ENCODE data around the gene COL24A1.

The COL24A1 gene

DNA sequence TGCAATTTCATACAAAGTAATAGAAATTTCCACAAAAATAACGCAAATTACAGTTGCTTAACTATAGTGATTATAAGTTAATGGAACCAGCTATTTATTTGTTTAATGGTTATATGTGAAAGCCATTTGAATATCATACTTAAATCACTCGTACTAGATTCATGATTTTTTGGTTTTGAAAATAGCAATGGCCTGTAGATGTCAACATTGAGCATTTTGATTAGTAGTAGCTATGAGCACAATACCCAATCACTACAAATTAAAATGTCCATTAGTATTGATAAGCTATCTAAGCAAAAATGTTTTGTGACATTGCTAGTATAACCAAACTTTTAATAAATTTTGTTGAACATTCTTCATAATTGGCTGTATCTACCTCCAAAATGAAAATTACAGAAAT lies 10.0 kb downstream of the COL24A1 start:
- DNase-seq (ENCODE audit: low read depth, low spot score), result no peak
- TF ChIP-seq, protein P1, sequence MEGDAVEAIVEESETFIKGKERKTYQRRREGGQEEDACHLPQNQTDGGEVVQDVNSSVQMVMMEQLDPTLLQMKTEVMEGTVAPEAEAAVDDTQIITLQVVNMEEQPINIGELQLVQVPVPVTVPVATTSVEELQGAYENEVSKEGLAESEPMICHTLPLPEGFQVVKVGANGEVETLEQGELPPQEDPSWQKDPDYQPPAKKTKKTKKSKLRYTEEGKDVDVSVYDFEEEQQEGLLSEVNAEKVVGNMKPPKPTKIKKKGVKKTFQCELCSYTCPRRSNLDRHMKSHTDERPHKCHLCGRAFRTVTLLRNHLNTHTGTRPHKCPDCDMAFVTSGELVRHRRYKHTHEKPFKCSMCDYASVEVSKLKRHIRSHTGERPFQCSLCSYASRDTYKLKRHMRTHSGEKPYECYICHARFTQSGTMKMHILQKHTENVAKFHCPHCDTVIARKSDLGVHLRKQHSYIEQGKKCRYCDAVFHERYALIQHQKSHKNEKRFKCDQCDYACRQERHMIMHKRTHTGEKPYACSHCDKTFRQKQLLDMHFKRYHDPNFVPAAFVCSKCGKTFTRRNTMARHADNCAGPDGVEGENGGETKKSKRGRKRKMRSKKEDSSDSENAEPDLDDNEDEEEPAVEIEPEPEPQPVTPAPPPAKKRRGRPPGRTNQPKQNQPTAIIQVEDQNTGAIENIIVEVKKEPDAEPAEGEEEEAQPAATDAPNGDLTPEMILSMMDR (IDR thresholded peaks at IDR 0.05; ENCODE audit: low read depth, low read length), result no peak
- in situ Hi-C loops (cut with HindIII; ENCODE audit: low sequenced_read_pairs), result no loop called here
- no peak overlapping the region for H3K4me3 ChIP-seq (ENCODE audit: low read depth, low read length)

DNA sequence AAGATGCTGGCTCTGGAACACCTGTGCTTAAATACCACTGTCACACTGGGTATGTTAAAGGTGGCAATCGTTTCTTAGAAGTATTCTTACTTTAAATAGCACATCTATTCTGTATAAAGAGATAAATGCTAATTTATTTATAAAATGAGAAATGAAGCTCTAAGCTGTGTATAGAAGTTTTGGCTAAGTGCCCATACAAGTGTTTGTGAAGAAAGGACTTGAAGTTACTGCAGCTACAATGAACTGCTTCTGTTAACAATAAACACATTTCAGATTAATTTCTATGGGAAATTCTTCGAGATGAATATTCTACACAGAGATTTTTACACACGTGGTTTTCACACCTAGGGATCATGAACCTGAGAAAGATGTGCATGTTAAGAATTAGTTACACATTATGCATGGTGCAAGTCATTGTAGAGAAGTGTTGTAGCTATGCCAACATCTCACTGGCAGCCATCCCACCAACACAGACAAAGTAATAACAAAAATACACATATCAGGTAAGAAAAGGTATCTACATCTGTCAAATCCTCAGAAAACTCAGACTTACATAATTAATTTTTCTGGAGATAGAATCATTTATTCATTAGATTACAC lies 16.2 kb downstream of the COL24A1 start:
- DNase-seq (ENCODE audit: low read depth, low spot score), result no peak
- TF ChIP-seq, protein P1 (IDR thresholded peaks at IDR 0.05; ENCODE audit: low read depth, low read length), result no peak
- H3K4me3 ChIP-seq (ENCODE audit: low read depth, low read length), result no peak overlapping the region
- in situ Hi-C loops (cut with HindIII; ENCODE audit: low sequenced_read_pairs), result no loop called here

- DNase-seq (ENCODE audit: low read depth, low spot score), result no peak
- TF ChIP-seq, protein P1 (IDR thresholded peaks at IDR 0.05; ENCODE audit: low read depth, low read length), result no peak
- in situ Hi-C loops (cut with HindIII; ENCODE audit: low sequenced_read_pairs), result no loop called here
- no peak overlapping the region for H3K4me3 ChIP-seq (ENCODE audit: low read depth, low read length)
Measured at GRCh38 chr1:86138746-86139145, 17.8 kb downstream of the COL24A1 start.

DNA sequence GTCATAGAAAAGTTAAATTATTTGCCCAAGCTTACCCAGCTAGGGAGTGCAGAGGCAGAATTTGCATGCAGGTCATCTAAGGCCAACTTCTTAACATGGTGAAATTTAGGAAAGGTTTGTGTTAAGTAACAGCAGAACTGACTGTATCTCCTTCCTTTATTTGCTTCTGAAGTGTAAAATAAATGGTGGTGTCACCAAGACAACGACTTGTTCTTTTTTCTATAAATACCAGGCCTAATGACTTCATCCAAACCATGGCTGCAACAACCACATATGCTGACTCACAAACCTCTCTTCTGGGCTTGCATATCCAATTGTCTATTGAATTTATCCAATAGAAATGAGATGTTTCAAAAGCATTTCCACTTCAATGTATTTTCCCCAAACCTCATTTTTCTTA lies 19.1 kb downstream of the COL24A1 start:
- H3K4me3 ChIP-seq (ENCODE audit: low read depth, low read length), result no peak overlapping the region
- peak; percentile 96 for DNase-seq (ENCODE audit: low read depth, low spot score)
- in situ Hi-C loops (cut with HindIII; ENCODE audit: low sequenced_read_pairs), result no loop called here
- TF ChIP-seq, protein P1 (IDR thresholded peaks at IDR 0.05; ENCODE audit: low read depth, low read length), result no peak

- DNase-seq (ENCODE audit: low read depth, low spot score), result no peak
- in situ Hi-C loops (cut with HindIII; ENCODE audit: low sequenced_read_pairs), result no loop called here
- TF ChIP-seq, protein P1 (IDR thresholded peaks at IDR 0.05; ENCODE audit: low read depth, low read length), result no peak
- no peak overlapping the region for H3K4me3 ChIP-seq (ENCODE audit: low read depth, low read length)
Measured at GRCh38 chr1:86119214-86119764, 37.3 kb downstream of the COL24A1 start.

DNA sequence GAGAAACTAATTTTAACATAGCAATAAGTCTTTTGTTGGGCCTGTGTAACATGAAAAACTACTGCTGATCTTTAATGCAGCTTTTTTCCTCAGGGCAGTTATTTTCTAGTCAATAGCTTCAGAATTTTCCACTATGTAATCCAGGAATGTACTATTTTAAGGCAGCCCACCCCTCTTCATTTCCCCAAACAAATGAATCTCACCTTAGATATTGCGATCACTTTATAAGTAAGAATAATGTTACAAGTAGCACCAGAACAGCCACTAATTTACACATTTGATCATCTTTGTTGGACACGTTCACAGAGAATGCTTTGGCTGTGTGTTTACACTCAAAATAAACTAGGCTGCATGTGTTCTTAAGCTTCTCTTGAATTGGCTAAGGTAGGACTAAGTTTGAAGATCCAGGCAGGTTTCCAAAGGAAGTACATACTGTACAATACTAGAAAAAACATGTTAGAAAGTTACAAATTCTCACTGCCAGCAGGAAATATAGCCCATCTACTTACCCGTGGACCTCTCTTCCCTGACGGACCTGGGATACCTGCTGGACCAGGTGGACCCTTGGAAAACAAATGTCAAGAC lies 41.7 kb downstream of the COL24A1 start:
- TF ChIP-seq, protein P1 (IDR thresholded peaks at IDR 0.05; ENCODE audit: low read depth, low read length), result no peak
- no peak overlapping the region for H3K4me3 ChIP-seq (ENCODE audit: low read depth, low read length)
- in situ Hi-C loops (cut with HindIII; ENCODE audit: low sequenced_read_pairs), result no loop called here
- no peak for DNase-seq (ENCODE audit: low read depth, low spot score)

Measured in astrocyte of the spinal cord (primary cell).